ENCODE data around the gene CYGB.
"Not testable (repeated sequence)": the region's sequence is repeated elsewhere in the genome, so short reads cannot be mapped to it uniquely, and the experiment has no call there.

The CYGB gene

DNA sequence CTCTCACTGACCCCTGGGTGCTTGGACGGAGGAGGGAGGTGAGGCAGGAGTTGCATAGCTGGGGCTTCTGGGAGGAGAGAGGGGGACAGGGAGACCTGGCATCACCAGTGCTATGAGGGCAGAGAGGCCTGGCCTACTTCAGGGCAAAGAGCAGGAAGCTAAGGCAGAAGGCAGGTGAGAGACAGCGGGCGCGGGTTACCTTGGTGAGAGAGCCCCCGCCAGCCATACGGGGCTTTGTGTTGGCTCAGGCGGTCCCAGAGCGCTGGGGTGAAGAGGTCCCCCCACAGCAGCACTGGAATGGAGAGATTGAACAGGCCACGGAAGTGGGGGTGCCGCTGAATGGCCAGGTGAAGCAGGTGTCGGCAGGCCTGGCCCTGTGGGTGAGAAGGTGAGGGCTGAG is 36.7 kb upstream of the CYGB start:
- H3K4me3 ChIP-seq (ENCODE audit: low read length): no peak overlapping the region
- H3K4me1 ChIP-seq (ENCODE audit: insufficient read depth, low read length): peaks cover 6% of the 10 kb centered on the region
- H3K27me3 ChIP-seq (ENCODE audit: insufficient read depth, low read length): peaks cover 4% of the 10 kb centered on the region
- H3K9me3 ChIP-seq (ENCODE audit: low read length): no peaks in the 10 kb centered on the region
- no peak overlapping the region for H2AFZ ChIP-seq (ENCODE audit: low read depth, low read length)
- H3K36me3 ChIP-seq (ENCODE audit: insufficient read depth, low read length): no peaks in the 10 kb centered on the region

DNA sequence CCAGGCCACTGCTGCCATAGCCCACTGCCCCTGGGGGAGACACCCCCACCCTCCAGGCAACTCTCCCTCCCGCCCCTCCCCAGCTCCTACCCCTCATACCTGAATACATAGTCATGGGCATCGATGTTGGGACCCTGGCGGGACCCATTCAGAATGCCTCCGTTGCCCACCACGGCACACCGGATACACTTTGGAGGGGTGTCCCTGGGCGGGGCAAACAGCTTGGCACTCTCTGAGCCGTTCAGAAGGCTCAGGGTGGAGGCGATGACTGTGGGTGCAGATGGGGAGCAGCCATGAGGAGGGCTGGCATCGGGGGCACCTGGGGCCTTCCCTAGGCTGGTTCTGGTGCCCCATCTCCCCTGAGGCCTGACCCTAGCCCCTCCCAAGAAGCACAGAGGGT is 35.6 kb upstream of the CYGB start:
- Histone ChIP-seq H3K4me3 (ENCODE audit: low read length) (no peak overlapping the region), H3K4me1 (ENCODE audit: insufficient read depth, low read length) (peaks cover 6% of the 10 kb centered on the region), H3K36me3 (ENCODE audit: insufficient read depth, low read length) (no peaks in the 10 kb centered on the region), H3K27me3 (ENCODE audit: insufficient read depth, low read length) (no peaks in the 10 kb centered on the region), H2AFZ (ENCODE audit: low read depth, low read length) (no peak overlapping the region), H3K9me3 (ENCODE audit: low read length) (no peaks in the 10 kb centered on the region)

DNA sequence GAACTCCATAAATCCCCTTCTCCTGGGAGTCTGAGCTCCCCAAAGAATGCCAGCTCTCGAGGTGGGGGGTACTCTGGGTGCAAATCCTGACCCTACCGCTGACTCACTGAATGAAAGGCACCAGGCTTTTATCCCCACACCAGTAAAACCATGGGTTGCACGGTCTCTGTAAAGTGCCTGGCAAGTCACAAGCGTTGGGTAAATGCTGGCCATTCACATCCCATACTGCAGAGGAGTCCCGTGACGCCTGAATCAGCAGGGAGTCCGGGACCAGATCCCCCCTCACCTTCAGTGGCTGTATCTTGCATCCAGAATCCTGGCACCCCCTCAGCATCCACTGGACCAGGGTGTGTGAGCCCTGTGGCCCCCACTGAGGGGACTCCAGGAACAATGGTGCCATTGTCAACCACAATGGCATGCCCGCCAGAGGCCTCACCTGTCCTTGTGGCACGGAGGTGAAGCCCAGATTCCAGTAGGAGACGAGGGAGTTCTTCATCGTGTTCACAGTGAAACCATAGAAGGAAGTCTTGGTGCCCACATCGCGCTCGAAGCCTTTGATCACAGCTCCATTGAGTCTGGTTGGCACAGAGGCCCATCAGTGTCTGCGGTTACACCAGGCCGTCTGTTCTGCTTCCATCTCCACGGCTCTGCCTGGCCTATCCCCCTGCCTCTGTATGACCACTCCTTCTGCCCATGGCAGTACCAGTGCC is 34.8 kb upstream of the CYGB start:
- H3K9me3 ChIP-seq (ENCODE audit: low read length): no peaks in the 10 kb centered on the region
- H2AFZ ChIP-seq (ENCODE audit: low read depth, low read length): no peak overlapping the region

GRCh38 chr17:76570877-76571471 is 33.5 kb upstream of the CYGB start:
- Histone ChIP-seq H3K9me3 (ENCODE audit: low read length) (no peaks in the 10 kb centered on the region), H2AFZ (ENCODE audit: low read depth, low read length) (no peak overlapping the region), H3K27me3 (ENCODE audit: insufficient read depth, low read length) (no peaks in the 10 kb centered on the region), H3K4me3 (ENCODE audit: low read length) (no peak overlapping the region), H3K4me1 (ENCODE audit: insufficient read depth, low read length) (peaks cover 6% of the 10 kb centered on the region), H3K36me3 (ENCODE audit: insufficient read depth, low read length) (peaks cover 5% of the 10 kb centered on the region)

More for the DNA sequence above, 34.8 kb upstream of the CYGB start:
- Histone ChIP-seq H3K4me1 (ENCODE audit: insufficient read depth, low read length) (peaks cover 6% of the 10 kb centered on the region), H3K4me3 (ENCODE audit: low read length) (no peak overlapping the region), H3K36me3 (ENCODE audit: insufficient read depth, low read length) (no peaks in the 10 kb centered on the region), H3K27me3 (ENCODE audit: insufficient read depth, low read length) (no peaks in the 10 kb centered on the region)

GRCh38 chr17:76570457-76570856 is 32.9 kb upstream of the CYGB start:
- Histone ChIP-seq H3K9me3 (ENCODE audit: low read length) (no peaks in the 10 kb centered on the region), H3K4me3 (ENCODE audit: low read length) (no peak overlapping the region), H3K36me3 (ENCODE audit: insufficient read depth, low read length) (peaks cover 9% of the 10 kb centered on the region), H3K4me1 (ENCODE audit: insufficient read depth, low read length) (peaks cover 6% of the 10 kb centered on the region), H2AFZ (ENCODE audit: low read depth, low read length) (no peak overlapping the region), H3K27me3 (ENCODE audit: insufficient read depth, low read length) (no peaks in the 10 kb centered on the region)

DNA sequence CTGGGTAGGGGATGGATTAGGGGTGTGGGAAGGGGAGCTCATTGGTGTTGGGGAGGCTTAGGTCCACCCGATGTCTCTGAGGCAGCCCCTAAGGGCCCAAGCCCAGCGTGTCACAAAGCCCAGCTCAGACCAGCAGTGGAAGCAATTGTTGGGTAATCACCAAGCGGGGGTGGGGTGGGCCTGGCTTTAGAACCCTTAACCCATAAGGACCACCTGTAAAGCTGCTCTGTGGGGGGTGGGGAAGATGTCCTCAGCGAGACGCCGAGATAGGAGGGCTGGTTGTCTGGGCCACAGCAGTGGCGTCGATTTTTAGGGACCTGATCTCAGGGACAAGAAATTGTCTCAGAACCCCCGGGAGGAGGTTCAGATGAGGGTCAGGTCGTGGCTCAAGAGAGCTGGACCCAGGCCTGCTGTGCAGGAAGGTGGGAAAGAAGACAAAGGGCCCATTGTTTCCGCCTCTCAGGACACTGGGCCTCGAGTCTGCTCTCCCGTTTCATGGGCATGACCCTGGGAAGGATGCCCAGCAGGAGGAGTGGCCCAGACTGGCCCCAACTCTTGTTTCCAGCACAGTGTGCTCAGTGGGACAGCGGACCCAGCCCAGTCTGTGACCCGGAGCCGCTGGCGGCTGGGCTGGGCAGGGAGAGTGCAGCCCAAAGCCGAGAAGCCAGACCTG is 32.2 kb upstream of the CYGB start:
- H3K9me3 ChIP-seq (ENCODE audit: low read length): no peaks in the 10 kb centered on the region
- no peak overlapping the region for H2AFZ ChIP-seq (ENCODE audit: low read depth, low read length)
- peaks cover 16% of the 10 kb centered on the region for H3K36me3 ChIP-seq (ENCODE audit: insufficient read depth, low read length)
- H3K27me3 ChIP-seq (ENCODE audit: insufficient read depth, low read length): no peaks in the 10 kb centered on the region
- H3K4me3 ChIP-seq (ENCODE audit: low read length): no peak overlapping the region
- peaks cover 6% of the 10 kb centered on the region for H3K4me1 ChIP-seq (ENCODE audit: insufficient read depth, low read length)

DNA sequence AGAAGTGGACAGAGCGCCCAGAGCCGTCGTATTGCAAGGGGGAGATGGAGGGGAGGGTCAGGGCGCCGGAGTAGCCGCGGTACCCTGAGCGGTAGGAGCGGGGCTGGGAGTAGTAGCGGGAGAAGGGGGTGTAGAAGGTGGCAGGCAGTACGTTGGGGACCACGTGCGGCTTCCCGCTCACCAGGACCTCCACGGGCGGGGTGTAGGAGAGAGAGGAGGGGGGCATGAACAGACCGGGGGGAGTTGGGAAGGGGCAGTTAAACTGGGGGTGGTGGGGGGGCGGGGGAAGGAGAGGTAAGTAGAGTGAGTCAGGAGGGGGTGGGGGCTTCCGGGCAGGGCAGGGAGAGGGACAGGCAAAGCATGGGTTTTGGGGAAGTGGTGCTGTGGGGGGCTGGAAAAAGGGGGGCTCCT is 31.3 kb upstream of the CYGB start:
- H3K36me3 ChIP-seq (ENCODE audit: insufficient read depth, low read length): peaks cover 20% of the 10 kb centered on the region
- H3K4me3 ChIP-seq (ENCODE audit: low read length): no peak overlapping the region
- H3K9me3 ChIP-seq (ENCODE audit: low read length): no peaks in the 10 kb centered on the region
- H2AFZ ChIP-seq (ENCODE audit: low read depth, low read length): no peak overlapping the region
- no peaks in the 10 kb centered on the region for H3K27me3 ChIP-seq (ENCODE audit: insufficient read depth, low read length)
- peaks cover 6% of the 10 kb centered on the region for H3K4me1 ChIP-seq (ENCODE audit: insufficient read depth, low read length)

GRCh38 chr17:76567634-76568432 is 30.3 kb upstream of the CYGB start:
- Histone ChIP-seq H3K4me1 (ENCODE audit: insufficient read depth, low read length) (peaks cover 6% of the 10 kb centered on the region), H3K27me3 (ENCODE audit: insufficient read depth, low read length) (no peaks in the 10 kb centered on the region), H3K9me3 (ENCODE audit: low read length) (no peaks in the 10 kb centered on the region), H3K4me3 (ENCODE audit: low read length) (no peak overlapping the region), H3K36me3 (ENCODE audit: insufficient read depth, low read length) (peaks cover 21% of the 10 kb centered on the region), H2AFZ (ENCODE audit: low read depth, low read length) (no peak overlapping the region)

DNA sequence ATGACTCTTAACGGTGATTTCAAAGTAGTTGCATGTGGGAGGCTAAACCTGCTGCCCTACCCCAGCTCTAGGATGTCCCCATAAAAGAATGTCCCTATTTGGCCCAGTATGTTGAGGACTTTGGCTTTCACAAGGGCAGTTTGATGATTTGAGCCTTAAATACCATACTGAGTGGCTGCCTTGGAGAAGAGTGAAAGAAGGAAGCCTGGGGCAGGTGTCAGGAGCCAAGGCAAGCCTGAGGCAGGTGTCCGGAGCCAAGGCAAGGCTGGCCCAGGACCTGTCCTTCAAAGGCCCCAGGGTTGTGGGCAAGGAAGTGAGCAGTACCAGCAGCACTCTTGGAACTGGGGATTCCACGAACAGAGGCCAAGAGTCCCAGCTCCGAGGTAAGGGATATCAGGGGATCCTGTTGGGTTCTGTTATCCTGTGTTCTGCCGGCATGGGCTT is 29.5 kb upstream of the CYGB start:
- H3K27me3 ChIP-seq (ENCODE audit: insufficient read depth, low read length): no peaks in the 10 kb centered on the region
- H3K9me3 ChIP-seq (ENCODE audit: low read length): no peaks in the 10 kb centered on the region
- no peak overlapping the region for H3K4me3 ChIP-seq (ENCODE audit: low read length)
- H3K4me1 ChIP-seq (ENCODE audit: insufficient read depth, low read length): peaks cover 6% of the 10 kb centered on the region
- H2AFZ ChIP-seq (ENCODE audit: low read depth, low read length): no peak overlapping the region
- peaks cover 27% of the 10 kb centered on the region for H3K36me3 ChIP-seq (ENCODE audit: insufficient read depth, low read length)

- Histone ChIP-seq H3K36me3 (ENCODE audit: insufficient read depth, low read length) (peaks cover 31% of the 10 kb centered on the region), H3K27me3 (ENCODE audit: insufficient read depth, low read length) (no peaks in the 10 kb centered on the region), H3K4me3 (ENCODE audit: low read length) (no peak overlapping the region), H3K4me1 (ENCODE audit: insufficient read depth, low read length) (peaks cover 7% of the 10 kb centered on the region), H3K9me3 (ENCODE audit: low read length) (no peaks in the 10 kb centered on the region), H2AFZ (ENCODE audit: low read depth, low read length) (no peak overlapping the region)
Observed at GRCh38 chr17:76566613-76566943, 29.1 kb upstream of the CYGB start.

DNA sequence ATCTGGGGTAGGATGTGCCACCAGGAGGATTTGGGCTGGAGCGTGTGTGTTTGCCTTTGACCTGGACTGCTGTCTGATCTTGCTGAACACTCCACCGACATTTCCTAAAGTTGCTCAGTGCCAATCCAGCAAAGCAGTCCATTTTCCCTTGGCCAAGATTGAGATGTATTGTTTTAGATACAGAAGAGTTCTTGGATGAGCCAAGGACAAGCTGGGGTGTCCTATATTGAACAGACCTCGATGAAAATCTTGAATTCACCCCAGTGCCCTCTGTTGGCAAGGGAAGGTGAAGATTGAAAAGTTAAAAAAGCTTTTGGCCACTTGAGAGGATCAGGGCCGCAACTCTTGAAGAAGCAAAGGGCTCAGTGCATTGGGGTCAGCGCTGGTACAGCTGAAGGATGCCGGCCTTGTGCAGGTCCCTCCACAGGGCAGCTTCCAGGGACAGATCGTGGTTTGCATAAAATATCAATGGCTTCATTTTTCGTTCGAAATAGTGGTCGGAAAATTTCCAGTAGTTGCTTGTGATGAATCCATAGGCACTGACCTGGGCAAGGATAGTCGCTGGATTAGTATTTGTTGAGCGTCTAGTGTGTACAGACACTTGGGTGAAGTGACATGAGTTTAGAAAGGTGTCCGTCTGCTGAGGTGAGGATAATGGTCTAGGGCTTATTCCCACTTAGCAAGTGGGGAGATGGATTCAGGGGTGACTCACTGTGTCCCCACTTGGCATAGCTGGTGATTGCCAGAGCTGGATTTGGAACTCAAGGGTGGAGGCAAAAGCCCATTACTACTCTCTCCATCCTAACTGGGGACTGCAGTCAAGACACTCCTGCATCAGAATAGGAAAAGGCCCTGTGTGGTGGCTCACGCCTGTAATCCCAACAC is 28.5 kb upstream of the CYGB start:
- Histone ChIP-seq H2AFZ (ENCODE audit: low read depth, low read length) (no peak overlapping the region), H3K4me3 (ENCODE audit: low read length) (no peak overlapping the region), H3K36me3 (ENCODE audit: insufficient read depth, low read length) (peaks cover 37% of the 10 kb centered on the region), H3K27me3 (ENCODE audit: insufficient read depth, low read length) (no peaks in the 10 kb centered on the region), H3K4me1 (ENCODE audit: insufficient read depth, low read length) (peaks cover 13% of the 10 kb centered on the region), H3K9me3 (ENCODE audit: low read length) (no peaks in the 10 kb centered on the region)

DNA sequence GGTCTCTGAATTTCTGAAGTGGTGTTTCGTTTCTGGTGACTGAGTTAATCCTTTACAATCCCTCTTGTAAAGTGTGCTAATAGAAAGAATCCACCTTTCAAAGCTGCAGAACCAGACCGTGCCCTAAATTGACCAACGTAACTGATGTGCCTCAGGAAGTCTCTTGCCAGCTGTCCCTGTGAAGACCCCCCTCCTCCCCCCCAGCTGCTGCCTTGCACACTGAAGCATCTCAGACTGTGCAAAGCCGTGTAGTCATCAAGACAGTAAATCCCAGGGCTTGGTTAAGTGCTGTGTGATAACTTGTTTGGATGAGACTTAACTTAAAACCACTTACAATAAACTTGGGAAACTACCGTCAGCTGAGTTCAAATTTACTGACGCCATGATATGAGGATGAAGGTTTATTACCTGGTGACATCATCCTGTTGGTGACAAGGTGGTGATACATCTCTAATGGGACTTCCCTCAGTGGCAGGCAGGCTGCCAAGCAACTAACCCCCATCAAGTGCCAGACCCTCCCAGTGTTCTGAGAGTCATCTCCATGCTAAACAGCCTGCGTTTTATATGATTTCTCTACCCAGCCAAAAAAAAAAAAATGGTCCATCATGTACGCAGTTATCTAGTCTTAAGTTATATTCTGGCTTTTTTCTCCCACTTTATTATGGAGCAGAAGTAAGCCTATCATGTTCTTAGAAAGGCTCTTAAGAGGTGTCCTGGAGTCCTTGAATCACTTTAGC is 27.6 kb upstream of the CYGB start:
- not testable (repeated sequence) for H3K4me3 ChIP-seq (ENCODE audit: low read length); H3K27me3 ChIP-seq (ENCODE audit: insufficient read depth, low read length); H2AFZ ChIP-seq (ENCODE audit: low read depth, low read length); H3K9me3 ChIP-seq (ENCODE audit: low read length)
- Histone ChIP-seq H3K36me3 (ENCODE audit: insufficient read depth, low read length) (peaks cover 40% of the 10 kb centered on the region), H3K4me1 (ENCODE audit: insufficient read depth, low read length) (peaks cover 15% of the 10 kb centered on the region)
